ENCODE data around the gene DTNB. TPM values are rescaled to one million over a fixed set of nuclear protein-coding genes. Genes with fewer than 3 reads are reported as not detected.

The DTNB gene
- total and polyA plus RNA-seq, 9 donors, result 8.0 to 24.9 (median 17.5) TPM

GRCh38 chr2:25497918-25498407 is 175.4 kb downstream of the DTNB start:
- TF ChIP-seq EP300 (IDR thresholded peaks at IDR 0.05) (no peak), CTCF (IDR thresholded peaks at IDR 0.05) (no peak), POLR2A (IDR thresholded peaks at IDR 0.05) (no peak)
- H3K27ac ChIP-seq, result no peak overlapping the region
- intact Hi-C loops (cut with DNase I), result no loop called here
- no peaks in the 10 kb centered on the region for H3K27me3 ChIP-seq
- H3K4me3 ChIP-seq, result no peak overlapping the region
- no peaks in the 10 kb centered on the region for H3K36me3 ChIP-seq
- H3K9me3 ChIP-seq, result no peaks in the 10 kb centered on the region
- H3K4me1 ChIP-seq (ENCODE audit: insufficient read depth), result no peaks in the 10 kb centered on the region
- no peak for DNase-seq
- 76 to 83% (median 80%) methylated on average over 2 of the region's 2 CpGs for WGBS, 3 donors

- Histone ChIP-seq H3K27ac (no peak overlapping the region), H3K27me3 (no peaks in the 10 kb centered on the region), H3K9me3 (no peaks in the 10 kb centered on the region), H3K4me1 (ENCODE audit: insufficient read depth) (no peaks in the 10 kb centered on the region), H3K4me3 (no peak overlapping the region), H3K36me3 (no peaks in the 10 kb centered on the region)
- intact Hi-C loops (cut with DNase I), result no loop called here
- no peak for TF ChIP-seq EP300 (IDR thresholded peaks at IDR 0.05)
- TF ChIP-seq POLR2A (IDR thresholded peaks at IDR 0.05), result no peak
- TF ChIP-seq CTCF (IDR thresholded peaks at IDR 0.05), result no peak
- 79 to 88% (median 88%) methylated on average over 5 of the region's 5 CpGs for WGBS, 3 donors
- no peak for DNase-seq
Measured at GRCh38 chr2:25497229-25497917, 176.0 kb downstream of the DTNB start.

GRCh38 chr2:25494616-25495015 is 178.8 kb downstream of the DTNB start:
- WGBS, 3 donors, result 60 to 85% (median 68%) methylated on average over 2 of the region's 2 CpGs
- H3K9me3 ChIP-seq, result no peaks in the 10 kb centered on the region
- DNase-seq, result no peak
- H3K36me3 ChIP-seq, result no peaks in the 10 kb centered on the region
- no peaks in the 10 kb centered on the region for H3K4me1 ChIP-seq (ENCODE audit: insufficient read depth)
- intact Hi-C loops (cut with DNase I), result no loop called here
- H3K27me3 ChIP-seq, result no peaks in the 10 kb centered on the region
- H3K27ac ChIP-seq, result no peak overlapping the region
- TF ChIP-seq CTCF (IDR thresholded peaks at IDR 0.05) (no peak), POLR2A (IDR thresholded peaks at IDR 0.05) (no peak), EP300 (IDR thresholded peaks at IDR 0.05) (no peak)
- no peak overlapping the region for H3K4me3 ChIP-seq

- TF ChIP-seq EP300 (IDR thresholded peaks at IDR 0.05) (no peak), POLR2A (IDR thresholded peaks at IDR 0.05) (no peak), CTCF (IDR thresholded peaks at IDR 0.05) (no peak)
- H3K36me3 ChIP-seq, result no peaks in the 10 kb centered on the region
- H3K9me3 ChIP-seq, result no peaks in the 10 kb centered on the region
- H3K27me3 ChIP-seq, result no peaks in the 10 kb centered on the region
- WGBS, 3 donors, result 85 to 92% (median 91%) methylated on average over 1 of the region's 1 CpG
- H3K4me3 ChIP-seq, result no peak overlapping the region
- no peak overlapping the region for H3K27ac ChIP-seq
- DNase-seq, result no peak
- intact Hi-C loops (cut with DNase I), result no loop called here
- no peaks in the 10 kb centered on the region for H3K4me1 ChIP-seq (ENCODE audit: insufficient read depth)
Measured at GRCh38 chr2:25493207-25493606, 180.2 kb downstream of the DTNB start.

Measured in ovary (tissue), 9 donors.